Lung (tissue), 16 donors: Measurements from ENCODE around the gene IFT80. TPM values are rescaled to one million over a fixed set of nuclear protein-coding genes. Genes with fewer than 3 reads are reported as not detected.

ENCODE experiments used
- ATAC-seq: fragments of 200-7000 bp; cut with Tn5 transposase; one replicate; pipeline ENCODE4 v1.9.1; 2020; ENCODE audit warnings: moderate number of reproducible peaks; ENCODE audit not compliant: insufficient read depth, low FRiP score
- DNase-seq, 3 donors: peaks; one replicate each; pipeline ENCODE4 v3.0.0-alpha.2; 2013 to 2017
- H3K27ac ChIP-seq, 2 donors: one replicate each; pipeline ENCODE4 v1.5.1; 2013; ENCODE audit warnings: mild to moderate bottlenecking in 2 of 2, moderate library complexity in 2 of 2, control low read depth in 1 of 2, inconsistent platforms in 1 of 2, low read depth in 1 of 2, low read length in 1 of 2
- H3K27me3 ChIP-seq, 3 donors: one replicate each; pipeline ENCODE4 v1.5.1; 2013; ENCODE audit warnings: low read length in 2 of 3; ENCODE audit not compliant: control insufficient read depth in 3 of 3, insufficient read depth in 3 of 3
- H3K36me3 ChIP-seq, 4 donors: one replicate each; pipeline ENCODE4 v1.5.1; 2013; ENCODE audit warnings: low read length in 4 of 4, mild to moderate bottlenecking in 1 of 4, moderate library complexity in 1 of 4; ENCODE audit not compliant: control insufficient read depth in 4 of 4, insufficient read depth in 4 of 4
- H3K4me1 ChIP-seq, 5 donors: one replicate each; pipeline ENCODE4 v1.5.1; 2013; ENCODE audit warnings: low read length in 5 of 5, mild to moderate bottlenecking in 2 of 5, moderate library complexity in 1 of 5; ENCODE audit not compliant: control insufficient read depth in 5 of 5, insufficient read depth in 5 of 5
- H3K4me3 ChIP-seq: one replicate; pipeline ENCODE4 v1.5.1; 2013; ENCODE audit warnings: mild to moderate bottlenecking, control low read depth, moderate library complexity
- H3K9ac ChIP-seq, 2 donors: one replicate each; pipeline ENCODE4 v1.5.1; 2013; ENCODE audit warnings: low read length in 2 of 2, control low read depth in 1 of 2; ENCODE audit not compliant: insufficient read depth in 1 of 2
- H3K9me3 ChIP-seq, 4 donors: one replicate each; pipeline ENCODE4 v1.5.1; 2013; ENCODE audit warnings: low read length in 3 of 4, mild to moderate bottlenecking in 1 of 4, moderate library complexity in 1 of 4; ENCODE audit not compliant: control insufficient read depth in 4 of 4, insufficient read depth in 3 of 4
- WGBS, 2 donors: extraction: QIAGEN DNeasy Blood & Tissue Kit; methylation state at CpG; one replicate each; pipeline ENCODE4 v1.1.7; 2013; 5-methylcytosine and 5-hydroxymethylcytosine counted together
- long read RNA-seq, 5 donors: transcript quantifications; one replicate each; lab custom pipeline, GENCODE V29; 2026
- polyA plus RNA-seq, 2 donors: library from polyadenylated mRNA; stranded (reverse); fragments of 200-250 nt; gene quantifications; one replicate each; pipeline ENCODE4 v1.2.1, GENCODE V29; 2013
- total RNA-seq, 2 donors: library from RNA; depleted of rRNA in 1 of 2; stranded (reverse); fragments of >200 nt in 1 of 2; gene quantifications; one replicate each; pipeline ENCODE4 v1.2.1, GENCODE V29; 2014 to 2021
- TF ChIP-seq, protein P1 (sequence below): IDR thresholded peaks from 2 replicates; pipeline ENCODE4 v1.5.1; 2012; ENCODE audit warnings: mild to moderate bottlenecking; ENCODE audit errors: control extremely low read depth, extremely low read depth
- donor health status: control.
- donor health status: control.
- donor health status: Bipolar disorder and iron deficiency.
- donor health status: healthy.
- donor health status: DM: yes; HTN: yes; CAD: no.

The IFT80 gene
- total RNA-seq (100 to 1,000 TPM in 1 of 2 donors, 10 to 100 TPM in 1; 33.2 to 114 TPM), polyA plus RNA-seq (10 to 100 TPM; 13.1 to 22.6 TPM)
- long read RNA-seq, donor 1, full-length matches to known transcripts, result 24 of 24 reads
- long read RNA-seq, donor 1, partial matches to known transcripts, result 0 of 24 reads
- long read RNA-seq, donor 1, other reads (novel, unspliced or antisense), result 0 of 24 reads
- long read RNA-seq, donor 2, partial matches to known transcripts, result 0 of 2 reads
- long read RNA-seq, donor 2, other reads (novel, unspliced or antisense), result 0 of 2 reads
- long read RNA-seq, donor 3, full-length matches to known transcripts, result 12 of 12 reads
- long read RNA-seq, donor 3, partial matches to known transcripts, result 0 of 12 reads
- long read RNA-seq, donor 3, other reads (novel, unspliced or antisense), result 0 of 12 reads
- long read RNA-seq, donor 4, full-length matches to known transcripts, result 2 of 2 reads
- long read RNA-seq, donor 4, partial matches to known transcripts, result 0 of 2 reads
- long read RNA-seq, donor 4, other reads (novel, unspliced or antisense), result 0 of 2 reads
- long read RNA-seq, donor 5, full-length matches to known transcripts, result 15 of 20 reads
- long read RNA-seq, donor 5, partial matches to known transcripts, result 5 of 20 reads
- long read RNA-seq, donor 5, other reads (novel, unspliced or antisense), result 0 of 20 reads

DNA sequence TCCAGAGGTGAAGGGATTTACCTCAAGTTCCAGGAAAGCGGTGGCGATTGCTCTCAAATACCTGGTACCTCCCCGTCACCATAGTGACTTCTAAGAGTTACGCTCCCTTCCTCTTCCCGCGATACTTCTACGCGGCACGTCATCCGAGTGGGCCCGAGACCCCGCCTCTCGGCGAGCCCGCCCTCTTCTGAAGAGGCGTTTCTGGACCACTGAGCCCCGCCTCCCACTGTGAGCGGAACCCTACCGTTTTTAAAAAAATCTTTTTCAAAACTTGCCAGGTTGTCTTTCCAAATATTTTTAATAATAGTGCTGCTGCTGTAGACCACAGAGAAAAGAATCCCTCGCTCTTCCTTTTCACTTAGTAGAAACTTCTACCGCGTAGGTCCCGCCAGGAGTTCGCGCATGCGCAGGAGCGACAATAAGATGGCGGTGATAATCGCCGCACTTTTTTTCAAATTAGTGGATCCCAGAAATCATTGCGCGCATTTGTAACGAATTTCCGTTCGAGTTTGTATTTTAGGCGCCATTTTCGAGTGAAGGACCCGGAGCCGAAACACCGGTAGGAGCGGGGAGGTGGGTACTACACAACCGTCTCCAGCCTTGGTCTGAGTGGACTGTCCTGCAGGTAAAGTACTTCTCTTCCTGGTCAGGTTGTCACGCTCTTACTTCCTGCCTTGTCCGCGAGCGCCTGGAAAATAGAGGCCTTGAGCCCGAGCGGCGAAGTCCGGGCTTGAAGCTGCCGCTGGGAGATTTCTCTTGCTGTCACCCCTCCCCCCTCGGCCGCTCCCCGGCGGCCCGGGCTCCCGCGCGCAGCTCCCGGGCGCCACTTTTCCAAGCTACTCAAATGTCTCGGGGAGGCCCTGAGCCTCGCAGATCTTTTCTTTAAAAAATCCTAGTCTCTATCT is at the start of gene IFT80, which contains the start of gene SMC4:
Gene IFT80, minus strand, starts transcription at position 101 of the 905 bp plus-strand sequence. CDS start 14,625 bp downstream, outside the sequence.
Gene SMC4, plus strand, starts transcription at position 526 of the 905 bp plus-strand sequence. CDS start 1,177 bp downstream, outside the sequence.
- Histone ChIP-seq H3K27ac (peak within 1 kb of the TSS; percentile 78 to 93), H3K36me3 (peaks cover 0 to 5% (median 0%) of the 10 kb centered on the region in 4 donors), H3K4me1 (peaks cover 0 to 23% (median 3%) of the 10 kb centered on the region in 5 donors), H3K4me3 (peak within 1 kb of the TSS; percentile 80), H3K9me3 (no peaks in the 10 kb centered on the region), H3K27me3 (no peaks in the 10 kb centered on the region), H3K9ac (peak within 1 kb of the TSS; percentile 97)
- 0% methylated on average over 63 of the region's 63 CpGs for WGBS, 2 donors
- DNase-seq, result peak; percentile 97 to 98 (median 98)
- ATAC-seq, result peak; percentile 95
- TF ChIP-seq, protein P1, sequence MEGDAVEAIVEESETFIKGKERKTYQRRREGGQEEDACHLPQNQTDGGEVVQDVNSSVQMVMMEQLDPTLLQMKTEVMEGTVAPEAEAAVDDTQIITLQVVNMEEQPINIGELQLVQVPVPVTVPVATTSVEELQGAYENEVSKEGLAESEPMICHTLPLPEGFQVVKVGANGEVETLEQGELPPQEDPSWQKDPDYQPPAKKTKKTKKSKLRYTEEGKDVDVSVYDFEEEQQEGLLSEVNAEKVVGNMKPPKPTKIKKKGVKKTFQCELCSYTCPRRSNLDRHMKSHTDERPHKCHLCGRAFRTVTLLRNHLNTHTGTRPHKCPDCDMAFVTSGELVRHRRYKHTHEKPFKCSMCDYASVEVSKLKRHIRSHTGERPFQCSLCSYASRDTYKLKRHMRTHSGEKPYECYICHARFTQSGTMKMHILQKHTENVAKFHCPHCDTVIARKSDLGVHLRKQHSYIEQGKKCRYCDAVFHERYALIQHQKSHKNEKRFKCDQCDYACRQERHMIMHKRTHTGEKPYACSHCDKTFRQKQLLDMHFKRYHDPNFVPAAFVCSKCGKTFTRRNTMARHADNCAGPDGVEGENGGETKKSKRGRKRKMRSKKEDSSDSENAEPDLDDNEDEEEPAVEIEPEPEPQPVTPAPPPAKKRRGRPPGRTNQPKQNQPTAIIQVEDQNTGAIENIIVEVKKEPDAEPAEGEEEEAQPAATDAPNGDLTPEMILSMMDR, result no peak

DNA sequence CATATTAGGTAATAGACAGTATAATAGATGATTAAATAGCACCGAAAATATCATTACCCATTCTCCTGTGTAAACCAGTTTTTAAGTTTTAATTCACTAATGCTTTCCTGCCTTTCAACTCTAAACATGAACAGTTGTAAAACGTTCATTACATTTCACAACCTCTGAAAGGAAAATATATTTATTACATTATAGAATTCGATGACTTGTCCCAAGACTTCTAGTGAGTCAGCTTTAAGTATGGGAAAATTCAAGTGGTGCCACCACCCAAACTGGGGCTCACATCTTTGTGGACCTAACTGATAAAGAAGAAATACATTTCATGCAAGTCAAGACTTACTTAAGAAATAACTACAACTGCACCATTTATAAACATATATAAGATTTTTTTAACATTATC is 48.5 kb upstream of the IFT80 start:
- TF ChIP-seq, protein P1, result no peak
- no peak overlapping the region for H3K27ac ChIP-seq
- DNase-seq (peak in 2 of 3 donors; percentile 38 to 49), ATAC-seq (no peak)
- WGBS, 2 donors, result 54 to 55% methylated on average over 3 of the region's 3 CpGs
- peaks cover 0 to 4% (median 0%) of the 10 kb centered on the region in 4 donors for H3K36me3 ChIP-seq
- H3K4me1 ChIP-seq, result peaks cover 0 to 14% (median 11%) of the 10 kb centered on the region in 5 donors
- no peak overlapping the region for H3K9ac ChIP-seq
- no peak overlapping the region for H3K4me3 ChIP-seq
- no peaks in the 10 kb centered on the region for H3K27me3 ChIP-seq
- peaks cover 0 to 11% (median 0%) of the 10 kb centered on the region in 4 donors for H3K9me3 ChIP-seq

DNA sequence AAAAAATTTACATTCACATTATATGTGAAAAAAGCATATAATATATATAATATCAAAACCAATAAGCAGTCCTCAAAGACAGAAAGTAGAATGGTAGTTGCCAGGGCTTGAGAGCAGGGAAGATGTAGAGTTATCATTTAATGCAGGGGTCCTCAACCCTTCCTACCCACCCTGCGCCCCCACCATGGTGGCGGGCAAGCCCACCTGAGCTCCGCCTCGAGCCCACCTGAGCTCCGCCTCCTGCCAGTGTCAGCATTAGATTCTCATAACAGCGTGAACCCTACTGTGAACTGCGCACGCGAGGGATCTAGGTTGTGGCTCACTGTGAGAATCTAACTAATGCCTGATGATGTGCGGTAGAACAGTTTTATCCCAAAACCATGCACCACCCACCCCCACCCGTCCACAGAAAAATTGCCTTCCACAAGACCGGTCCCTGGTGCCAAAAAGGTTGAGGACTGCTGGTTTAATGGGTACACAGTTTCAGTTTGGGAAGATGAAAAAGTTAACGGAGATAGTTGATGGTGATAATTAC is 47.6 kb upstream of the IFT80 start:
- WGBS, 2 donors, result 96 to 97% methylated on average over 13 of the region's 13 CpGs
- no peak for ATAC-seq

More for the DNA sequence above, 47.6 kb upstream of the IFT80 start:
- H3K36me3 ChIP-seq, result peaks cover 0 to 4% (median 0%) of the 10 kb centered on the region in 4 donors
- H3K9ac ChIP-seq, result no peak overlapping the region
- peaks cover 0 to 11% (median 0%) of the 10 kb centered on the region in 4 donors for H3K9me3 ChIP-seq
- no peak for DNase-seq
- no peak overlapping the region for H3K4me3 ChIP-seq
- TF ChIP-seq, protein P1, result no peak
- no peaks in the 10 kb centered on the region for H3K27me3 ChIP-seq
- no peak overlapping the region for H3K27ac ChIP-seq
- peaks cover 0 to 12% (median 11%) of the 10 kb centered on the region in 5 donors for H3K4me1 ChIP-seq
